Right lobe of liver (tissue), 4 donors: ENCODE results near the gene BACE1-AS.

Experiments used
- POLR2A ChIP-seq: fragments of 450-650 bp; IDR thresholded peaks from one replicate; pipeline ENCODE4 v1.6.1; 2017; ENCODE audit warnings: antibody characterized with exemption, mild to moderate bottlenecking
- TF ChIP-seq, protein P1 (sequence below), 4 donors: fragments of 200-600 bp in 3 of 4; fragments of 450-650 bp in 1 of 4; IDR thresholded peaks; one replicate each; pipeline versions ENCODE4 v1.5.1 to v1.8.0; 2016 to 2022; ENCODE audit warnings: antibody characterized with exemption in 4 of 4, mild to moderate bottlenecking in 2 of 4
- donor health status: DM: no; HTN: no; CAD: no.
- donor health status: DM: no; HTN: no; CAD: no.
- donor health status: DM: no; HTN: yes; CAD: no.

DNA sequence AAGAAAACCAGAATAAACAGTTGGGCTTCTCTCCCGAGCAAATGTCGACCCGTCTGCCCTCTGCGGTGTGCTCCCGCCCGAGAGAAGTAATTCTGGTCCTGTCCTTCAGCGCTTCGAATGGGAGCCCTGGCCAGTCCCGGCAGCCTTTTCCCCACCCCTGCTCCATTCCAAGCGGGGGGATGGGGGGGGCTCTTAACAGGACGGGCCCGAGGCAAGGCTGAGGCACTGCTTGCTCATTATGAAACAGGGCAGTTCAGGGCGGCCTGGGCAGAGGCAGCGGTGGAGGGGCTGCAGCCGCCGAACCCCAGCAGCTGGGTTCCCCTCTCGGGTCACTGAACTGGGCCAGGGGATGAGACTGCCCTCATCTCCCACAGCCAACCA, 9.1 kb downstream of the BACE1-AS start:
- TF ChIP-seq, protein P1, sequence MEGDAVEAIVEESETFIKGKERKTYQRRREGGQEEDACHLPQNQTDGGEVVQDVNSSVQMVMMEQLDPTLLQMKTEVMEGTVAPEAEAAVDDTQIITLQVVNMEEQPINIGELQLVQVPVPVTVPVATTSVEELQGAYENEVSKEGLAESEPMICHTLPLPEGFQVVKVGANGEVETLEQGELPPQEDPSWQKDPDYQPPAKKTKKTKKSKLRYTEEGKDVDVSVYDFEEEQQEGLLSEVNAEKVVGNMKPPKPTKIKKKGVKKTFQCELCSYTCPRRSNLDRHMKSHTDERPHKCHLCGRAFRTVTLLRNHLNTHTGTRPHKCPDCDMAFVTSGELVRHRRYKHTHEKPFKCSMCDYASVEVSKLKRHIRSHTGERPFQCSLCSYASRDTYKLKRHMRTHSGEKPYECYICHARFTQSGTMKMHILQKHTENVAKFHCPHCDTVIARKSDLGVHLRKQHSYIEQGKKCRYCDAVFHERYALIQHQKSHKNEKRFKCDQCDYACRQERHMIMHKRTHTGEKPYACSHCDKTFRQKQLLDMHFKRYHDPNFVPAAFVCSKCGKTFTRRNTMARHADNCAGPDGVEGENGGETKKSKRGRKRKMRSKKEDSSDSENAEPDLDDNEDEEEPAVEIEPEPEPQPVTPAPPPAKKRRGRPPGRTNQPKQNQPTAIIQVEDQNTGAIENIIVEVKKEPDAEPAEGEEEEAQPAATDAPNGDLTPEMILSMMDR (IDR thresholded peaks at IDR 0.05): no peak
- no peak for TF ChIP-seq POLR2A
